ENCODE results near the gene NT5C3B.
"Not testable (repeated sequence)": the region's sequence is repeated elsewhere in the genome, so short reads cannot be mapped to it uniquely, and the experiment has no call there.

The NT5C3B gene

GRCh38 chr17:41840781-41841180 lies 4.7 kb upstream of the NT5C3B start:
- not testable (repeated sequence) for DNase-seq (ENCODE audit: low spot score)

GRCh38 chr17:41839448-41839847 lies 3.4 kb upstream of the NT5C3B start:
- FAIRE-seq; DNase-seq (ENCODE audit: low spot score): not testable (repeated sequence)

More at GRCh38 chr17:41840781-41841180, 4.7 kb upstream of the NT5C3B start:
- FAIRE-seq, result not testable (repeated sequence)

- no peak for DNase-seq (ENCODE audit: low spot score)
- FAIRE-seq, result no peak
Observed at GRCh38 chr17:41837761-41838538, 1.9 kb upstream of the NT5C3B start, which contains the start of gene KLHL10. KLHL10 (plus strand) TSS chr17:41837825; CDS start chr17:41837933, 108 bp downstream.

GRCh38 chr17:41836550-41837196 lies 641 bp upstream of the NT5C3B start:
- FAIRE-seq, result no peak
- DNase-seq (ENCODE audit: low spot score), result no peak

GRCh38 chr17:41835214-41835799 lies 725 bp downstream of the NT5C3B start:
- DNase-seq (ENCODE audit: low spot score), result no peak
- FAIRE-seq, result no peak

- FAIRE-seq, result not testable (repeated sequence)
Observed at GRCh38 chr17:41829961-41830360, 6.1 kb downstream of the NT5C3B start.

GRCh38 chr17:41825175-41825845 lies 10.7 kb downstream of the NT5C3B start:
- no peak for FAIRE-seq
- DNase-seq (ENCODE audit: low spot score), result no peak

More at GRCh38 chr17:41829961-41830360, 6.1 kb downstream of the NT5C3B start:
- DNase-seq (ENCODE audit: low spot score), result not testable (repeated sequence)

GRCh38 chr17:41824086-41824485 lies 11.9 kb downstream of the NT5C3B start:
- DNase-seq (ENCODE audit: low spot score) (no peak), FAIRE-seq (no peak)

- DNase-seq (ENCODE audit: low spot score), result no peak
- no peak for FAIRE-seq
Observed at GRCh38 chr17:41823580-41823979, 12.5 kb downstream of the NT5C3B start.

- DNase-seq (ENCODE audit: low spot score) (no peak), FAIRE-seq (no peak)
Observed at GRCh38 chr17:41823141-41823524, 12.9 kb downstream of the NT5C3B start.

GRCh38 chr17:41822216-41823140 lies 13.6 kb downstream of the NT5C3B start:
- DNase-seq (ENCODE audit: low spot score), result no peak
- no peak for FAIRE-seq

- no peak for DNase-seq (ENCODE audit: low spot score)
- no peak for FAIRE-seq
Observed at GRCh38 chr17:41821776-41822175, 14.3 kb downstream of the NT5C3B start.

GRCh38 chr17:41818024-41818423 lies 18.0 kb downstream of the NT5C3B start:
- DNase-seq (ENCODE audit: low spot score) (no peak), FAIRE-seq (no peak)

GRCh38 chr17:41816637-41817320 lies 19.3 kb downstream of the NT5C3B start:
- peak; percentile 62 for FAIRE-seq
- DNase-seq (ENCODE audit: low spot score), result no peak

GRCh38 chr17:41814195-41814594 lies 21.8 kb downstream of the NT5C3B start:
- FAIRE-seq, result no peak

GRCh38 chr17:41813699-41814124 lies 22.3 kb downstream of the NT5C3B start:
- FAIRE-seq, result no peak

More at GRCh38 chr17:41814195-41814594, 21.8 kb downstream of the NT5C3B start:
- no peak for DNase-seq (ENCODE audit: low spot score)

GRCh38 chr17:41813152-41813680 lies 22.8 kb downstream of the NT5C3B start:
- FAIRE-seq (no peak), DNase-seq (ENCODE audit: low spot score) (no peak)

More at GRCh38 chr17:41813699-41814124, 22.3 kb downstream of the NT5C3B start:
- no peak for DNase-seq (ENCODE audit: low spot score)

- FAIRE-seq (peak; percentile 91), DNase-seq (ENCODE audit: low spot score) (peak; percentile 90)
Observed at GRCh38 chr17:41812381-41813151, 23.5 kb downstream of the NT5C3B start, which contains the start of gene FKBP10. FKBP10 (plus strand) TSS chr17:41813004; CDS start chr17:41813035, 31 bp downstream.
